HG03469 (cell line): ENCODE data around the gene NAPA.

ENCODE experiments used
- ATAC-seq: cut with Tn5 transposase; IDR thresholded peaks from one replicate; pipeline ENCODE4 v1.9.1; 2021; ENCODE audit warnings: mild to moderate bottlenecking, moderate library complexity, moderate number of reproducible peaks; ENCODE audit not compliant: unreplicated experiment

The NAPA gene

GRCh38 chr19:47523473-47523872, 8.6 kb upstream of the NAPA start:
- ATAC-seq: no peak

GRCh38 chr19:47521473-47522180, 6.8 kb upstream of the NAPA start:
- ATAC-seq: no peak

- ATAC-seq: no peak
These were observed 6.0 kb upstream of the NAPA start for GRCh38 chr19:47520839-47521238.

GRCh38 chr19:47520343-47520806, 5.5 kb upstream of the NAPA start:
- no peak for ATAC-seq

GRCh38 chr19:47518854-47519253, 4.0 kb upstream of the NAPA start:
- no peak for ATAC-seq

GRCh38 chr19:47518139-47518538, 3.3 kb upstream of the NAPA start:
- ATAC-seq: no peak

- ATAC-seq: no peak
These were observed 553 bp downstream of the NAPA start for GRCh38 chr19:47514151-47514868.

- no peak for ATAC-seq
These were observed 1.9 kb downstream of the NAPA start for GRCh38 chr19:47512948-47513319.

- ATAC-seq: no peak
These were observed 2.5 kb downstream of the NAPA start for GRCh38 chr19:47512183-47512947.

GRCh38 chr19:47511681-47512080, 3.2 kb downstream of the NAPA start:
- ATAC-seq: no peak

- ATAC-seq: no peak
These were observed 3.7 kb downstream of the NAPA start for GRCh38 chr19:47511128-47511517.

GRCh38 chr19:47510516-47511127, 4.2 kb downstream of the NAPA start:
- no peak for ATAC-seq

- no peak for ATAC-seq
These were observed 4.9 kb downstream of the NAPA start for GRCh38 chr19:47509973-47510372.

- no peak for ATAC-seq
These were observed 5.6 kb downstream of the NAPA start for GRCh38 chr19:47509170-47509847.

GRCh38 chr19:47508721-47509120, 6.1 kb downstream of the NAPA start:
- no peak for ATAC-seq

GRCh38 chr19:47507924-47508553, 6.8 kb downstream of the NAPA start:
- ATAC-seq: no peak

- no peak for ATAC-seq
These were observed 7.9 kb downstream of the NAPA start for GRCh38 chr19:47507012-47507411.

- no peak for ATAC-seq
These were observed 8.4 kb downstream of the NAPA start for GRCh38 chr19:47506459-47506858.

- ATAC-seq: no peak
These were observed 9.4 kb downstream of the NAPA start for GRCh38 chr19:47505506-47505905.

- no peak for ATAC-seq
These were observed 11.1 kb downstream of the NAPA start for GRCh38 chr19:47503826-47504150.
